ENCODE data around the gene FGFR1OP2. TPM values are rescaled to one million over a fixed set of nuclear protein-coding genes. Genes with fewer than 3 reads are reported as not detected.
"Not testable (repeated sequence)": the region's sequence is repeated elsewhere in the genome, so short reads cannot be mapped to it uniquely, and the experiment has no call there.

The FGFR1OP2 gene
- total RNA-seq, 2 donors from 2014 or later = 79.6 to 123 TPM

- H3K27ac ChIP-seq = no peak overlapping the region
- H3K36me3 ChIP-seq = peaks cover 4% of the 10 kb centered on the region
- ATAC-seq (ENCODE audit: insufficient number of reproducible peaks, low FRiP score, low read depth) = no peak
- TF ChIP-seq, protein P1, sequence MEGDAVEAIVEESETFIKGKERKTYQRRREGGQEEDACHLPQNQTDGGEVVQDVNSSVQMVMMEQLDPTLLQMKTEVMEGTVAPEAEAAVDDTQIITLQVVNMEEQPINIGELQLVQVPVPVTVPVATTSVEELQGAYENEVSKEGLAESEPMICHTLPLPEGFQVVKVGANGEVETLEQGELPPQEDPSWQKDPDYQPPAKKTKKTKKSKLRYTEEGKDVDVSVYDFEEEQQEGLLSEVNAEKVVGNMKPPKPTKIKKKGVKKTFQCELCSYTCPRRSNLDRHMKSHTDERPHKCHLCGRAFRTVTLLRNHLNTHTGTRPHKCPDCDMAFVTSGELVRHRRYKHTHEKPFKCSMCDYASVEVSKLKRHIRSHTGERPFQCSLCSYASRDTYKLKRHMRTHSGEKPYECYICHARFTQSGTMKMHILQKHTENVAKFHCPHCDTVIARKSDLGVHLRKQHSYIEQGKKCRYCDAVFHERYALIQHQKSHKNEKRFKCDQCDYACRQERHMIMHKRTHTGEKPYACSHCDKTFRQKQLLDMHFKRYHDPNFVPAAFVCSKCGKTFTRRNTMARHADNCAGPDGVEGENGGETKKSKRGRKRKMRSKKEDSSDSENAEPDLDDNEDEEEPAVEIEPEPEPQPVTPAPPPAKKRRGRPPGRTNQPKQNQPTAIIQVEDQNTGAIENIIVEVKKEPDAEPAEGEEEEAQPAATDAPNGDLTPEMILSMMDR (IDR thresholded peaks at IDR 0.05) = no peak
- H3K27me3 ChIP-seq (replicated peaks; ENCODE audit: insufficient read depth) = no peaks in the 10 kb centered on the region
- H3K4me3 ChIP-seq = no peak overlapping the region
- peaks cover 6% of the 10 kb centered on the region for H3K9me3 ChIP-seq
- H3K4me1 ChIP-seq (ENCODE audit: control insufficient read depth in 1 of 2, low read depth in 2 of 2) = peaks cover 0 to 7% of the 10 kb centered on the region in 2 donors
- no peak for DNase-seq (ENCODE audit: low spot score)
Measured at GRCh38 chr12:26948309-26948708, 10.0 kb downstream of the FGFR1OP2 start.

GRCh38 chr12:26953447-26953846 lies 15.2 kb downstream of the FGFR1OP2 start:
- TF ChIP-seq, protein P1 (IDR thresholded peaks at IDR 0.05) = no peak
- Histone ChIP-seq H3K4me3 (no peak overlapping the region), H3K4me1 (ENCODE audit: control insufficient read depth in 1 of 2, low read depth in 2 of 2) (peaks cover 0 to 5% of the 10 kb centered on the region in 2 donors), H3K9me3 (peaks cover 3% of the 10 kb centered on the region), H3K27me3 (replicated peaks; ENCODE audit: insufficient read depth) (no peaks in the 10 kb centered on the region), H3K36me3 (peaks cover 14% of the 10 kb centered on the region), H3K27ac (no peak overlapping the region)
- ATAC-seq (ENCODE audit: insufficient number of reproducible peaks, low FRiP score, low read depth) = no peak
- DNase-seq (ENCODE audit: low spot score) = no peak

DNA sequence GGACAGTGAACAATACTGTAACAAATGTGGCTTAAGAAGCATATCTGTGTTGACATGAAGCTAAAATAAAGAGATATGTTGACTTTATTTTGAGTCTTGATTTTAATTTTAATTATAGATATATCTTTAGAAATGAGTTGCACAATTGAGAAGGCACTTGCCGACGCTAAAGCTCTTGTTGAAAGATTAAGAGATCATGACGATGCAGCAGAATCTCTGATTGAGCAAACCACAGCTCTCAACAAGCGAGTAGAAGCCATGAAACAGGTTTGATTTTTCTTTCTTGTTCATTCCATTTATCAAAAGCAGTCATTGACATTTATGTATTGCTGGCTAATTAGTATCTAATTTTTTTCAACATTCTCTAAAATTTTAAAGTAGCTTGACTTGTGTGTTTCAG lies 15.8 kb downstream of the FGFR1OP2 start:
- ATAC-seq (ENCODE audit: insufficient number of reproducible peaks, low FRiP score, low read depth) (no peak), DNase-seq (ENCODE audit: low spot score) (no peak)
- TF ChIP-seq, protein P1 (IDR thresholded peaks at IDR 0.05) = no peak
- H3K36me3 ChIP-seq = peaks cover 13% of the 10 kb centered on the region
- H3K27me3 ChIP-seq (replicated peaks; ENCODE audit: insufficient read depth) = no peaks in the 10 kb centered on the region
- no peak overlapping the region for H3K4me3 ChIP-seq
- no peaks in the 10 kb centered on the region for H3K9me3 ChIP-seq
- H3K4me1 ChIP-seq (ENCODE audit: control insufficient read depth in 1 of 2, low read depth in 2 of 2) = peaks cover 0 to 5% of the 10 kb centered on the region in 2 donors
- H3K27ac ChIP-seq = no peak overlapping the region

DNA sequence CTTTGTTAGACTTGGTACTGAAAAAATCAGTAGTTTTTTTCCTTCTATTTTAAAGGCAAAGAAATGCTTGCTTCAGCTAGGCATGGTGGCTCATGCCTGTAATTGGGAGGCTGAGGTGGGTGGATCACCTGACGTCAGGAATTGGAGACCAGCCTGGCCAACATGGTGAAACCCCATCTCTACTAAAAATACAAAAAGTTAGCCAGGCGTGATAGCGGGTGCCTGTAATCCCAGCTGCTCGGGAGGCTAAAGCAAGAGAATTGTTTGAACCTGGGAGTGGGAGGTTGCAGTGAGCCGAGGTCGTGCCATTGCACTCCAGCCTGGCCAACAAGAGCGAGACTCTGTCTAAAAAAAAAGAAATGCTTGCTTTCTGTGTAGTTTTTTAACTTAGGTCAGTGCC lies 23.1 kb downstream of the FGFR1OP2 start:
- H3K4me1 ChIP-seq (ENCODE audit: control insufficient read depth in 1 of 2, low read depth in 2 of 2); DNase-seq (ENCODE audit: low spot score); H3K4me3 ChIP-seq; ATAC-seq (ENCODE audit: insufficient number of reproducible peaks, low FRiP score, low read depth); H3K9me3 ChIP-seq; H3K27ac ChIP-seq; H3K27me3 ChIP-seq (replicated peaks; ENCODE audit: insufficient read depth): not testable (repeated sequence)
- peaks cover 13% of the 10 kb centered on the region for H3K36me3 ChIP-seq

DNA sequence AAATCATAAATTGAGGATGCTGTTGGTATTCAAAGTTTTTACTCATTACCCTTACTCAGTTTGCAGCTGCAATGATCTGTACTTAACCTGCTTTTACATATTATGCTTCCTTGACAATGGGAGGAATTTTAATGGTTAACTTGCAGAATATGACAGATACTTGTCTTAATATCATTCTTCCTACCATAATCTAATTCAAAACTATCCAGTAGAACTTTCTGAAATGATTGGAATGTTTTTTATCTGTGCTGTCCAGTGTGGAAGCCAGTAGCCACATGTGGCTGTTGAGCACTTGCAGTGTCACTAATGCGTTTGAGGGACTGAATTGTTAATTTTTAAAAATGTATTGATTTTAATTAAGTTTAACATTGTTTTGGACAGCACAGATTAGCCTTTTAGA lies 23.5 kb downstream of the FGFR1OP2 start:
- DNase-seq (ENCODE audit: low spot score) (no peak), ATAC-seq (ENCODE audit: insufficient number of reproducible peaks, low FRiP score, low read depth) (no peak)
- TF ChIP-seq, protein P1 (IDR thresholded peaks at IDR 0.05) = no peak
- H3K27me3 ChIP-seq (replicated peaks; ENCODE audit: insufficient read depth) = no peaks in the 10 kb centered on the region
- H3K4me1 ChIP-seq (ENCODE audit: control insufficient read depth in 1 of 2, low read depth in 2 of 2) = no peaks in the 10 kb centered on the region
- H3K27ac ChIP-seq = no peak overlapping the region
- no peaks in the 10 kb centered on the region for H3K9me3 ChIP-seq
- peaks cover 12% of the 10 kb centered on the region for H3K36me3 ChIP-seq
- H3K4me3 ChIP-seq = no peak overlapping the region

- Histone ChIP-seq H3K4me1 (ENCODE audit: control insufficient read depth in 1 of 2, low read depth in 2 of 2) (no peaks in the 10 kb centered on the region), H3K9me3 (no peaks in the 10 kb centered on the region), H3K27ac (no peak overlapping the region), H3K4me3 (no peak overlapping the region), H3K27me3 (replicated peaks; ENCODE audit: insufficient read depth) (no peaks in the 10 kb centered on the region), H3K36me3 (peaks cover 3% of the 10 kb centered on the region)
- DNase-seq (ENCODE audit: low spot score) (no peak), ATAC-seq (ENCODE audit: insufficient number of reproducible peaks, low FRiP score, low read depth) (no peak)
- TF ChIP-seq, protein P1 (IDR thresholded peaks at IDR 0.05) = no peak
Measured at GRCh38 chr12:26963413-26963812, 25.1 kb downstream of the FGFR1OP2 start.

All from thoracic aorta (tissue), 2 donors.